Uterus (tissue), 2 donors: ENCODE measurements around the gene TKT.

Experiments
- CTCF ChIP-seq, 4 experiments: fragments of 200-600 bp in 2 of 4; fragments of 450-650 bp in 2 of 4; sonication (generic) in 2 of 4; IDR thresholded peaks; one replicate each; pipeline ENCODE4 v1.5.1; 2016 to 2019; ENCODE audit warnings: antibody characterized with exemption in 4 of 4, mild to moderate bottlenecking in 2 of 4, moderate library complexity in 1 of 4
- POLR2A ChIP-seq, 2 donors: fragments of 450-650 bp; IDR thresholded peaks; one replicate each; pipeline ENCODE4 v1.6.1; 2016; ENCODE audit warnings: antibody characterized with exemption in 2 of 2, mild to moderate bottlenecking in 1 of 2, moderate library complexity in 1 of 2

GRCh38 chr3:53221345-53221744 lies 34.5 kb downstream of the TKT start:
- no peak for TF ChIP-seq CTCF (IDR thresholded peaks at IDR 0.05)
- TF ChIP-seq POLR2A (IDR thresholded peaks at IDR 0.05): no peak
